ENCODE measurements around the gene PUS1. TPM values are rescaled to one million over a fixed set of nuclear protein-coding genes. Genes with fewer than 3 reads are reported as not detected.
A peak's percentile ranks its signal among the peaks of the same experiment; 100 is the strongest.

PUS1 gene
- total and polyA plus RNA-seq, 2 of the 4 experiments (the other 2 are of a cell fraction): 14.0 to 36.7 TPM

DNA sequence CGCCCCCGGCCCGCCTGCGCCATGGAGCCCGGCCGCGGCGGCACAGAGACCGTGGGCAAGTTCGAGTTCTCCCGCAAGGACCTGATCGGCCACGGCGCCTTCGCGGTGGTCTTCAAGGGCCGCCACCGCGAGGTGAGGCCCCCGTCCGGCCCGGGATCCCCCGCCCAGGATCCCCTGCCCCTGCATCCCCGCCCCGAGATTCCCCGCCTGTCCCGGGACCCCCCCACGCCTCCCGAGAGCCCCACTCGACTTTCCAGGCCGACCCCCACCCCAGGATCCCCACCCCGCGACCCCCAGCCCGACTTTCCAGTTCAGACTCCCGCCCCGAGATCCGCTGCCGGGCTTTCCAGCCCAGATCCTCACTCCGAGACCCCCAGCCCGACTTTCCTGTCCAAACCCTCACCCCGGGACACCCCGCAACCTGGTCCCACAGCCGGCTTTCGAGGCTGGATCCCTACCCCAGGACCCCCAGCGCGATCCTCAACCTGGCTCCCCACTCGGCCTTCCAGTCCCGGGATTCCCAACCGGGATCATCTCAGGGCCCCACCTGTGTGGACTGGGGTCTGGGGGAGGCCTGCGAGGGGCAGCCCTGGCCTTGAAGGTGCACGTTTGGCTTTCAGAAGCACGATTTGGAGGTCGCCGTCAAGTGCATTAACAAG is 34.0 kb upstream of the PUS1 start:
- Histone ChIP-seq H2BK20ac (ENCODE audit: low read depth, low read length) (no peak overlapping the region), H4K5ac (ENCODE audit: low read depth, low read length) (no peak overlapping the region), H3K18ac (ENCODE audit: low read depth, low read length) (no peak overlapping the region), H2BK120ac (ENCODE audit: low read depth, low read length) (no peak overlapping the region), H3K79me1 (ENCODE audit: low read depth in 1 of 2, low read length in 2 of 2) (peaks cover 7 to 39% of the 10 kb centered on the region in 2 experiments), H3K4me3 (ENCODE audit: insufficient read depth, low read depth, low read length) (peak overlapping the region; percentile 59), H3K4ac (ENCODE audit: low read depth, low read length) (peak overlapping the region; percentile 38), H4K91ac (ENCODE audit: insufficient read depth, low read depth, low read length) (no peak overlapping the region), H2AK9ac (replicated peaks; ENCODE audit: low read depth, low read length, poor library complexity) (peak overlapping the region; percentile 96), H3K56ac (ENCODE audit: extremely low read depth, insufficient read depth, low read length) (peak overlapping the region; percentile 28; the same call in 1 of the 2 replicates), H3K23ac (ENCODE audit: low read depth, low read length) (peak overlapping the region; percentile 65), H4K8ac (ENCODE audit: low read depth in 2 of 2, low read length in 2 of 2) (no peak overlapping the region), H2BK5ac (ENCODE audit: low read depth, low read length, poor library complexity, severe bottlenecking) (peak overlapping the region; percentile 16), H4K20me1 (ENCODE audit: insufficient read depth, low read length) (peaks cover 21% of the 10 kb centered on the region), H3K36me3 (ENCODE audit: control insufficient read depth, insufficient read depth, low read length) (peaks cover 14% of the 10 kb centered on the region; the same call in 1 of the 2 replicates), H3K9me1 (ENCODE audit: insufficient read depth, low read length) (peaks cover 9% of the 10 kb centered on the region; the same call in 1 of the 2 replicates), H2BK15ac (ENCODE audit: low read depth, low read length) (no peak overlapping the region), H3K9ac (ENCODE audit: low read depth, low read length) (peak overlapping the region; percentile 67), H3K4me2 (ENCODE audit: low read depth, low read length) (peak overlapping the region; percentile 98), H3K27me3 (ENCODE audit: control insufficient read depth, insufficient read depth, low read length) (no peaks in the 10 kb centered on the region; the same call in 1 of the 2 replicates), H3K9me3 (ENCODE audit: control insufficient read depth, insufficient read depth, low read length) (no peaks in the 10 kb centered on the region), H3K14ac (replicated peaks; ENCODE audit: low read depth, low read length) (peak overlapping the region; percentile 62), H3K4me1 (ENCODE audit: control insufficient read depth, insufficient read depth, low read length) (peaks cover 10% of the 10 kb centered on the region), H3K27ac (ENCODE audit: insufficient read depth, low read length) (peak overlapping the region; percentile 56), H2AFZ (replicated peaks; ENCODE audit: low read length, poor library complexity) (peak overlapping the region; percentile 88), H2AK5ac (ENCODE audit: low read depth, low read length) (peak overlapping the region; percentile 25; the same call in 1 of the 2 replicates)
- ATAC-seq (ENCODE audit: low read depth) (0 out of 2 replicates have a peak, but pooled peaks have one; percentile 0), DNase-seq (no peak)
- dilution Hi-C loops (cut with HindIII; ENCODE audit: low sequenced_read_pairs, unreplicated experiment): no loop called here
- BruUV-seq (replicated peaks): no TSS peak
- POLR2A ChIA-PET (ENCODE audit: unreplicated experiment): no interaction called here
- CTCF ChIA-PET: no interaction called here
- intact Hi-C loops (cut with micrococcal nuclease): loop anchor here (5.0 kb wide), 1 partner anchor 63 kb away; no protein-coding TSS in a partner anchor
- in situ Hi-C loops (cut with MboI; ENCODE audit: low sequenced_read_pairs): no loop called here
- 0% methylated on average over 5 of the region's 54 CpGs; no CpG with 5 or more reads in 1 of the 2 experiments for WGBS, 2 experiments (ENCODE audit: extremely low coverage in 2 of 2, insufficient read length in 1 of 2)
- TF ChIP-seq MAZ (IDR thresholded peaks at IDR 0.05; ENCODE audit: borderline replicate concordance, low read depth, low read length) (peak; percentile 9; the same call in 1 of the 2 replicates), FOS (IDR thresholded peaks at IDR 0.05; ENCODE audit: low read depth, low read length) (no peak)

Measured in IMR-90 (cell line).